Upper lobe of right lung (tissue), 1 donor: ENCODE results near the gene TTLL4. TPM values are rescaled to one million over a fixed set of nuclear protein-coding genes. Genes with fewer than 3 reads are reported as not detected.

Experiments
- ATAC-seq: fragments of 200-7000 bp; cut with Tn5 transposase; one replicate; pipeline ENCODE4 v1.9.1; 2020; ENCODE audit warnings: mild to moderate bottlenecking, moderate library complexity
- DNase-seq: peaks from one replicate; pipeline ENCODE4 v3.0.0-alpha.2; 2020
- H3K27ac ChIP-seq: fragments of 200-600 bp; one replicate; pipeline ENCODE4 v1.8.0; 2022
- H3K27me3 ChIP-seq: fragments of 200-600 bp; one replicate; pipeline ENCODE4 v1.8.0; 2022; ENCODE audit warnings: mild to moderate bottlenecking
- H3K36me3 ChIP-seq: fragments of 200-600 bp; one replicate; pipeline ENCODE4 v1.8.0; 2022
- H3K4me1 ChIP-seq: fragments of 200-600 bp; one replicate; pipeline ENCODE4 v1.8.0; 2022
- H3K4me3 ChIP-seq: fragments of 200-600 bp; one replicate; pipeline ENCODE4 v1.8.0; 2022; ENCODE audit warnings: mild to moderate bottlenecking
- H3K9me3 ChIP-seq: fragments of 200-600 bp; one replicate; pipeline ENCODE4 v1.8.0; 2022
- CTCF ChIP-seq: fragments of 200-600 bp; IDR thresholded peaks from one replicate; pipeline ENCODE4 v1.8.0; 2022; ENCODE audit warnings: antibody characterized with exemption
- intact Hi-C: fragments of 100-400 bp; cut with DNase I; formaldehyde crosslinking; loops from one replicate; pipeline ENCODE4 v1.11.0; 2022
- total RNA-seq: library from RNA; stranded (reverse); fragmentation: NEBNext Ultra II Directional; extraction: Animal tissue kit (Norgen Biotek cat#: 25700); gene quantifications from one replicate; pipeline ENCODE4 v1.2.1, GENCODE V29; 2021
- donor health status: DM: no; HTN: yes; CAD: no; lungs with severe emphysema.

Gene TTLL4
- total RNA-seq, 1 donor from 2014 or later = 29.5 TPM

DNA sequence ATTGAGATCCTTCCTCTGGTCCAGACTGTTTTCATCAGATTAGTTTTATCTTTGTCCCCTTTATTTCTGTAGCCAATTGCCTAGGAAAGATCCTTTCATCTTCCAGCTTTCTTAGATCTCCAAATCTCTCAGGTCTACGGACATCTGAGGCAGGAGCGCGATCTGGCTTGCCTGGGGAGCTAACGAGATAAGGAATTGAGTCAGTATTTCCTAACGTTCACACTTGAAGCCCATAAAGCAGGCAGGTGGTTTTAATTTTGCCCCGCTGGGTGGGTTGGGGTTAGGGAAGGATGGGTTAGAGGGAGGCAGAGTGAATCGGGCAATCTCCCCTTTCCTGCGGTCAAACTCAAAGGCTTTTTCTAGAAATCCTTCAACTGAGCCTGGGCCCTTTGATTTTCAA, 727 bp upstream of the TTLL4 start:
- intact Hi-C loops = no loop called here
- H3K4me3 ChIP-seq = peak overlapping the region; percentile 94
- no peak overlapping the region for H3K27ac ChIP-seq

GRCh38 chr2:218710334-218710686, 325 bp upstream of the TTLL4 start:
- DNase-seq (no peak), ATAC-seq (no peak)
- H3K4me1 ChIP-seq = peaks cover 13% of the 10 kb centered on the region
- intact Hi-C loops = no loop called here
- H3K4me3 ChIP-seq = peak overlapping the region; percentile 94
- H3K27me3 ChIP-seq = no peaks in the 10 kb centered on the region
- no peaks in the 10 kb centered on the region for H3K9me3 ChIP-seq
- H3K36me3 ChIP-seq = no peaks in the 10 kb centered on the region
- TF ChIP-seq CTCF = no peak
- no peak overlapping the region for H3K27ac ChIP-seq

More for the DNA sequence above, 727 bp upstream of the TTLL4 start:
- DNase-seq (no peak), ATAC-seq (no peak)
- Histone ChIP-seq H3K9me3 (no peaks in the 10 kb centered on the region), H3K4me1 (peaks cover 11% of the 10 kb centered on the region), H3K36me3 (no peaks in the 10 kb centered on the region), H3K27me3 (no peaks in the 10 kb centered on the region)
- no peak for TF ChIP-seq CTCF

GRCh38 chr2:218711550-218711929, 905 bp downstream of the TTLL4 start:
- H3K4me3 ChIP-seq = peak overlapping the region; percentile 94
- ATAC-seq = no peak
- peak overlapping the region; percentile 89 for H3K27ac ChIP-seq
- H3K27me3 ChIP-seq = no peaks in the 10 kb centered on the region
- no peak for TF ChIP-seq CTCF
- H3K4me1 ChIP-seq = peaks cover 13% of the 10 kb centered on the region
- H3K36me3 ChIP-seq = peaks cover 6% of the 10 kb centered on the region
- intact Hi-C loops = no loop called here
- no peaks in the 10 kb centered on the region for H3K9me3 ChIP-seq
- DNase-seq = no peak

DNA sequence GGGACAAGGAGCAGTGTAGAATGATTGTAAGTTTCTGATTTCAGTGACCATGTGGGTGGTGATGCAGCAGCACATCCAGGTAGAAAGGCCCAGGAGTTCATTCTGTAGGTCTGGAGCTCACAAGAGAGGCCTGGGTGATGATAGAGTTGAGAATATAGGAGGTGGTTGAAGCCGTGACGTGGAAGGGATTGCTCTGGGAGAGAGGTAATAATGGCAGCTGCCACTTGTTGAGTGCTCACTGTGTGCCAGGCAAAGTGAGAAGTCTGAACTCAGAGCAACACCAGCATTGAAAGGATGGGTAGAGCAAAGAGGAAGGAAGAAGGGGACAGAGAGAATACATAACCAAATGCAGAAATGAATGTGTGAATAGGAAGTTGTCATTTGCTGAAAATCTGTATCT, 3.3 kb downstream of the TTLL4 start:
- intact Hi-C loops = no loop called here
- DNase-seq (no peak), ATAC-seq (no peak)
- no peak for TF ChIP-seq CTCF
- H3K36me3 ChIP-seq = peaks cover 6% of the 10 kb centered on the region
- H3K9me3 ChIP-seq = no peaks in the 10 kb centered on the region
- no peak overlapping the region for H3K27ac ChIP-seq
- no peaks in the 10 kb centered on the region for H3K27me3 ChIP-seq
- no peak overlapping the region for H3K4me3 ChIP-seq
- peaks cover 20% of the 10 kb centered on the region for H3K4me1 ChIP-seq

GRCh38 chr2:218716070-218716469, 5.4 kb downstream of the TTLL4 start:
- Histone ChIP-seq H3K4me3 (no peak overlapping the region), H3K9me3 (no peaks in the 10 kb centered on the region), H3K27me3 (no peaks in the 10 kb centered on the region), H3K36me3 (peaks cover 6% of the 10 kb centered on the region), H3K4me1 (peaks cover 20% of the 10 kb centered on the region), H3K27ac (no peak overlapping the region)
- ATAC-seq (no peak), DNase-seq (no peak)
- TF ChIP-seq CTCF = no peak
- intact Hi-C loops = no loop called here

DNA sequence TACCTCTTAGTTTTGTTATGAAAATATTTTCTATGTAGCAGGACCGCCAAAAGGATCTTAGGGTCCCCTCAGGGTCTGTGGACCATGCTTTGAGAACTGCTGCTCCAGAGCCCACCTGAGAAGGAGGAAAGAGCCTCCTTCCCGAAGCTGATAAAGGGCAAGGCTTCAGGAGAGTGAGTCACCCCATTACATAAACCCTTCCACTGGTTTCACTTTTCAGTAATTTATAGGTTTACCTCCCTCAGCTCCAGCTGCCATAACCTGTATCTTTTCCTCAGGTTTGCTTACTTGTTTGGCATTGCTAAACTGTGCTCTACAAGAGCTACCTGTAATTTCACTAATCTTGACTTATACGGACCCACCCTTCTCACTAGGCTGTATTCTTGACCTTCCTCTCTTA, 6.6 kb downstream of the TTLL4 start:
- Histone ChIP-seq H3K4me1 (peaks cover 13% of the 10 kb centered on the region), H3K4me3 (no peak overlapping the region), H3K9me3 (no peaks in the 10 kb centered on the region), H3K36me3 (peaks cover 6% of the 10 kb centered on the region), H3K27ac (peak overlapping the region; percentile 32), H3K27me3 (no peaks in the 10 kb centered on the region)
- peak; percentile 62 for ATAC-seq
- no peak for DNase-seq
- intact Hi-C loops = no loop called here
- no peak for TF ChIP-seq CTCF
